Activated T-cell treated with anti-CD3 and anti-CD28 coated beads for 24 hours (primary cell): ENCODE results near the gene S100A8.
A peak's percentile ranks its signal among the peaks of the same experiment; 100 is the strongest.
"Not testable (repeated sequence)": the region's sequence is repeated elsewhere in the genome, so short reads cannot be mapped to it uniquely, and the experiment has no call there.

Experiments
- DNase-seq: peaks from one replicate; pipeline ENCODE4 v3.0.0-alpha.2; 2020; ENCODE audit warnings: low read depth

S100A8 gene

DNA sequence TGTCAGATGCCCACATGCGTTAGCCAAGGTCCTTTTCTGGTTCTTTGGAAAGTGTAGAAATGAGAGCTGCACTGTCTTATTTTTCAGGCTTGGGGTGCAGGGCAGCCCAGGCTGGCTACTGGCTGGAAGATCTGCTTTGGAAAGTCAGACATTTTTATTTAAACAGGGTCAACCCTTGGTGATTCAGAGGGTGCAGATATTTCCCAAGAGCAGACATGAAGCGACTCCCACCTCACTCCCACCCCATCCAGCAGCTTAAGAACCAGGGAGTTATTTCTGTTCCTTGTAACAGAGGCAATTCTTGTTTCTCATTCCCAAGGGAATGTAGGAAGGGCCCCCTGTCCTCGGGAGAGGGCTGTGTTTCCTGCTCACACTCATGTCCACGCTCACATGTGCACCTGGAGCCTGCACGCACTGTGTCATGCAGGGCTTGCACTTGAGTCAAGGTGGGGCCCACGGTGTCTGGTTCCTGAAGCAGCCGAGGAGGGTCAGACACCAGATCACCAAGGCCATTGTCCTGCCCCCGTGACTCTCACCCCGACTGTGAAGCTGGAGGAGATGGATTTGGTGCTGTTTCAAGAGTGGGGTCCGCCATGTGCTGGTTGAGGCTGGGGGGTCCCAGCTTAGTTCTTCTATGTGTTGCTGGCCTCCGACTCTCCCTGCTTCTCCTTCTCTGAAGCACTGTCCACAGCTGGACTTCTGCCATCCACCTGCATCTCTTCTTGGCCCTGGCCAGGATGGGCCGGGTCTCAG is 26.4 kb upstream of the S100A8 start:
- DNase-seq: no peak

- no peak for DNase-seq
Observed at GRCh38 chr1:153415850-153416570, 25.1 kb upstream of the S100A8 start, which contains the start of gene S100A7A. Gene S100A7A (plus strand): TSS chr1:153416520. CDS start chr1:153418083, 1,563 bp downstream.

DNA sequence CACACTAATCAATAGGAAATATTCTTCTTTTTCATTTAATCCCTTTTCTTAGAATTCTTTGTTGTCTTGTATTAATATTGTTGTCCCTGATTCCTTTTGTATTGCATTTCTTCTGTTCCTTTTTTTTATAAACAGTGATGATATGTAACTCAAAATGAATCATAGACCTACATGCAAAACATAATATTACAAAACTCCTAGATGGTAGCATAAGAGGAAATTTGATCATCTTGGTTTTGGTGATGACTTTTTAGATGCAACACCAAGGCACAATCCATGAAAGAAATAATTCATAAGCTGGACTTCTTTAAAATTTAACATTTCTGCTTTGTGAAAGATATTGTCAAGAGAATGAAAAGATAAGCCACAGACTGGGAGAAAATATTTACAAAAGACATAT is 23.1 kb upstream of the S100A8 start:
- DNase-seq: not testable (repeated sequence)

GRCh38 chr1:153407274-153407673 is 16.4 kb upstream of the S100A8 start:
- DNase-seq: not testable (repeated sequence)

- DNase-seq: not testable (repeated sequence)
Observed at GRCh38 chr1:153405825-153406599, 15.1 kb upstream of the S100A8 start.

DNA sequence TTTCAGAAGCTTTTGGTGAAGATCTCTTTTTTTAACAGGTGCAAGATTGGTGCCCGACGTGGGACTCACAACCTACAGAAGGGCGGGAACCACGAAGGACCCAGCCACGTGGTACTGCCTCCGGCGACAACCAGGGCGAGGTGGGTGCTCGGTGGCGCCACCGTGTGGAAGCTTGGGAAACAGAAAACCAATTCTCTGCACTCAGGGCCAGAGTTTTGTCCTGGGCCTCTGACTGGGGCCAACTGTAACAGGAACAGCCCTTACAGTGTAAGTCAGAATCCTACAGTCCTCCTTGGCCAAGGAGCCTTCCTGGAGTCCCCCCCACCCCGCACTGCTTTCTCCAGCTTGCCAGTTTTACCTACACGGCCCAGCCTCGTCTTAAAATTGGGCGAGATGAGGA is 13.9 kb upstream of the S100A8 start:
- peak; percentile 45 for DNase-seq

DNA sequence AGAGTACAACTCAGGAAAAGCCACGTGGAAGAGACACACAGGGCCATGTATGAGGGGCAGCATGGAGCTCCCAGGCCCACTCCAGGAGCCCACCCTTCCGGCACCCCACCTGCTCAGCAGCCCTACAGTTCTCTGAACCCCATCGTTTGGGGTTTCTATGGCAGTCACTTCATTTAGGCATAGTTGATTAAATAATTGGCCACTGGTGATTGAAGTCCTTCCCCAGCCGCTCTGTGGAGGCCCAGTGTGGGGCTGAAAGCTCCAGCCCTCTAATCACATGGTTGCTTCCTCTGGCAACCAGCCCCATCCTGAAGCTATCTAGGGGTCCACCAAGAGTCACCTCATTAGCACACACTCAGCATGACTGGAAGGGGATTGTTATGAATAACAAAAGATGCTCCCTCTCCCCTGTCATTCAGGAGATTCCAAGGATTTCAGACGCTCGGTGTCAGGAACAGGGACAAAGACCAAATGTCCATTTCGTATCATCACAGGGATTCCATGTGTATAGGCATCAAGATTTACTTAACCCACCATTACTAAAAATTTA is 13.3 kb upstream of the S100A8 start:
- DNase-seq: no peak

DNA sequence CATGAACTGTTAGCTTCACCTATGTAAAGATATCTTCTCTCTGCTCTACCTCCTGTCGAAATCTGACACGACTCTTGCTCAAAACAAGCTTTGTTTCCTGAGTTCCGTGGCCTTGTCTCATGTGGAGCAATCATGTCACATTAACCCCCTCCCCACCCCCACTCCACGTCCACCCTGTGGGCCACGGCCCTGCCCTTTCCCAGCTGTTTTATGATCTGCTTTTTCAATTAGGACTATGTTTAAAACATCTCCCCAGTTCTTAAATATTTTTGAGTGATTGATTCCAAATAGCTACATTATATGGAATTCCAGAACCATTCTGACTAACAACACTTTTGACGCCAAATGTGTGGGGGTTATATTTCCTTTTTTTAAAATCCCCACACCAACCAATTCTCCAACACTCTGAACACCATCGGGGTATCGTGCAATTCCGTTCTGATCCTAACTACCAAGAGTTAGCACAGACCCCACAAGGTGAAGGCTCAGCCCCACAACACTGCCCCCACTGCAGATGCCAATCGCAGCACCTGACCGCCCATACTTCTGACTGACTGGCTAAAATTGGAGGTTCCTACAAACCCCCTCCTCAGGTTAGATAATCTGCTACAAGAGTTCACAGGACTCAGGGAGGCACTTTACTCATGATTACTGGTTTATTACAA is 12.7 kb upstream of the S100A8 start:
- no peak for DNase-seq

DNA sequence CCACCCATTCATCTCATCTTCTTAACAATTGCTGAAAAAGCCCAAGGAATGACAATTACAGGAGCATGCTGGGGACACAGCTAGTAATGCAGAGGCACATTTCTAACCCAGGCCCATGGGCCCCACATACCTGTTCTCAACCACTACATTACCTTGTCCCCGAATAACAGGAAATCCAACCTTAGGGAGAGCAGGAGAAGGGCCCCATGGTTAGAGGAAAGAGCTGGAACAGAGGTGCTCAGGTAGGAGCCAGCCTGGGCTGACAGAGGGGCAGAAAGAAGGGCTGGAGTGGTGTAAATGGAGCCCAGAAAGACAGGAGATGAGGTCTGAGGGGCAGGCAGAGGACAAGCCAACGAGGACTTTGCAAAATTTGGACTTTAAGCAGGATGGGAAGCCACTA is 11.4 kb upstream of the S100A8 start:
- DNase-seq: no peak

DNA sequence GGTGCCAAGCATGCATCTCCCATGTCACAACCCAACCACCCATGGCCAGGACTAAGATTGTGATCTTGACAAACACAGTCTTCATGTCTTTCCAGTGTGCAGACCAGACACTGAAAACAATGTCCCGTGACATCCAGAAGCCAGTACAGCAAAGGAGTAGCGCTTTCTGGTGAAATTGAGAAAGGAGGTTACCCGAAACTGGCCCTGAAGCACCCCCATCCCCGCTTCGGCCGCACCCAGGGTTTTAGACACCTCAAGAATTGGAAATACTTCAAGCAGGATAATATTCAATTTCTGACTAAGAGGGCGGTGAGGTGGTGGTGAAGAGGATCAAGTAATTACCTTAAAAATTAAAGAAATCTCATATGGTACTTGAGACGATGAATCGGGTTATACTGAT is 10.6 kb upstream of the S100A8 start:
- no peak for DNase-seq

GRCh38 chr1:153400244-153400643 is 9.4 kb upstream of the S100A8 start:
- no peak for DNase-seq

GRCh38 chr1:153399401-153400055 is 8.7 kb upstream of the S100A8 start:
- no peak for DNase-seq

GRCh38 chr1:153397924-153398651 is 7.2 kb upstream of the S100A8 start:
- DNase-seq: no peak

- DNase-seq: no peak
Observed at GRCh38 chr1:153397051-153397923, 6.4 kb upstream of the S100A8 start.

- no peak for DNase-seq
Observed at GRCh38 chr1:153396461-153396860, 5.6 kb upstream of the S100A8 start.

DNA sequence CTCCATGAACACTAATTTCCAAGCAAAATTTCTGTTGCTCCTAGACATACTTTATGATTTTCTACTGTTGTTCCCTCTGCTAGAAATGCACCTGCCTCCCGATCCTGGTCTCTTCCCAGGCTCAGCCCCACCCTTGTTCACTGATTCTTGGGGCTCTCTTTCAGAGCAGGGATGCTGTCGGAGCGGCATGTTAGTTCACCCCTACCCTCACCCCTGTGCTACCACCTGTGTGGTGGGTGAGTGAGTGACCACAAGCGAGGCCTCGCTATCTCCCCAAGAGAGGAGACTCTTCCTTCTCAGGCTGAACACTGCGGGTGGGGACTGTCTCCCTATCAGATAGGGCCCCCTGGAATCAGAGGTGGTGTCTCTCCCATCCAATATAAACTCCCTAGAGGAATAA is 4.9 kb upstream of the S100A8 start:
- DNase-seq: no peak

- DNase-seq: no peak
Observed at GRCh38 chr1:153395136-153395685, 4.3 kb upstream of the S100A8 start.

- DNase-seq: no peak
Observed at GRCh38 chr1:153394391-153394790, 3.5 kb upstream of the S100A8 start.

GRCh38 chr1:153393926-153394325 is 3.1 kb upstream of the S100A8 start:
- DNase-seq: no peak
